Activated CD8-positive, alpha-beta memory T cell treated with anti-CD3 and anti-CD28 coated beads, Interleukin-2, amount 50 U/mL, for 24 hours (primary cell): ENCODE data around the gene TPM1.

Experiments
- DNase-seq: peaks from one replicate; pipeline ENCODE4 v3.0.0-alpha.2; 2020; ENCODE audit errors: extremely low read depth

The TPM1 gene

GRCh38 chr15:63054985-63055384, 12.4 kb downstream of the TPM1 start:
- DNase-seq: no peak

- DNase-seq: no peak
Measured at GRCh38 chr15:63056829-63057228, 14.3 kb downstream of the TPM1 start.

GRCh38 chr15:63057468-63058345, 15.2 kb downstream of the TPM1 start:
- no peak for DNase-seq

- no peak for DNase-seq
Measured at GRCh38 chr15:63059075-63059474, 16.5 kb downstream of the TPM1 start.

DNA sequence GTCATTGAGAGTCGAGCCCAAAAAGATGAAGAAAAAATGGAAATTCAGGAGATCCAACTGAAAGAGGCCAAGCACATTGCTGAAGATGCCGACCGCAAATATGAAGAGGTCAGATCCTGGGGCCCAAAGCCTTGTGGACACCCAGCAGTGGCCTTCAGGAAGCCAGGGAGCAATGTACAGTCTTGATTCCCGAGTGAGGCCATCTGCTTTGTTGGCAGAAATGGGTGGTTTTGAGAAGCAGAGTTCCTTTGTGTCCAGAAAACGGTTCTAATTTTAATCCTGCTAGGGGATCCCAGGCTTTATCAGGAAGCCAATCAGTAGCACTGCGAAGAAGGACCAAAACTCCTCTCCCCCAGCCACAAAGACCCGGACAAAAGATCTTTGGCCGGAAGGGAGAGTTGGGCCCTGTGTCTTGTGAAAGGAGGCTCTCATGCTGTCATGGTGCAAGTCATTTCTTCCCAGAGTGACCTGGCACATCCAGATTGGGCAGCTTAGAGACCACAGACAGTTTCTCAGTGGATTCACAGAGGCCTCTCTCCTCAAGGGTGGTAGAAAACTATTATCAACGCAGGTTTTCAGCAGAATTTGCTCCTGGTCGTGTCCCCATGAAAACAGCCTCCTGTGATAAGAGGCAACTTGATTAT, 17.1 kb downstream of the TPM1 start:
- no peak for DNase-seq

DNA sequence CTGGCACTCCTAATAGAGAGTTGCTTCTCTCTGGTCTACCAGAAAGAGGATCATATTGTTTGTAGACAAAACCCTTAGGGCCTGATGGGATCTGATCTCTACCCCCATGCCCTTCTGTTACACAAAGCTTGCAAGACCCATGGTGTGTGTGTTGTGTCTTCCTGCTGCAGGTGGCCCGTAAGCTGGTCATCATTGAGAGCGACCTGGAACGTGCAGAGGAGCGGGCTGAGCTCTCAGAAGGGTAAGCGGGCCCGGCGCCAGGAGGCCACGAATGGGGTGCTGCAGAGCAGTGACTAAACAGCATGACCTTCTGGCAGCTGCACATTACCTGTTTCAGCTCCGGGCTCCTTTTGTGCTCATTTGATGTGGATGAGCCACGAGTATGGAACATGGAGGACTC, 18.2 kb downstream of the TPM1 start:
- no peak for DNase-seq

- DNase-seq: no peak
Measured at GRCh38 chr15:63061975-63062374, 19.4 kb downstream of the TPM1 start.

DNA sequence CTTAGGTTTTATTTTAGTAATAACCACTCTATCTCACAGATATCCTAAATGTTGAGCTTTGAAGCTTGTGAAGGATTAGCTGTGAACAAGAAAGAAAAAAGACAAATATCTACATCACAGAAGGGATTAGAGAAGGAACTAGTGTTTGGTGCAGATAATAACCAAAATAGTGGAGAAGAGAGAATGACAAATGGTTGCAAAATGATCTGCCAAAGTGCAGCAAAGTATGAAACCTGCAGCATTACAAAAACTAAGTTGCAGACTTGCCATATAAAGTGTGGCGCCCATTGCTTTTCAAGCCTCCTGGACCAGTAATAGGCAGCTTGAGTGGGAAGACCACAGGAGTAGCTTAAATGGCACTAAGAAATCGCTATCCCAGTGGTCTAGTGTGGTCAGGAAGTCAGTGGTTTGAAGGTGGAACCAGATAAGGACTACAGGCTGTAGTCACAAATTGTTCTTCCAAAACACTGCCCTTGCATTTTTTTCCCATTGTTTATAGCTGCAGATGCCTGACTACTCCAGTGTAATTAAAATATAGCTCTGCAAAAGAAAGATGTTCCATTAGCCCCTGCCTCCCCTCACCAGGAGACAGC, 20.7 kb downstream of the TPM1 start:
- no peak for DNase-seq

DNA sequence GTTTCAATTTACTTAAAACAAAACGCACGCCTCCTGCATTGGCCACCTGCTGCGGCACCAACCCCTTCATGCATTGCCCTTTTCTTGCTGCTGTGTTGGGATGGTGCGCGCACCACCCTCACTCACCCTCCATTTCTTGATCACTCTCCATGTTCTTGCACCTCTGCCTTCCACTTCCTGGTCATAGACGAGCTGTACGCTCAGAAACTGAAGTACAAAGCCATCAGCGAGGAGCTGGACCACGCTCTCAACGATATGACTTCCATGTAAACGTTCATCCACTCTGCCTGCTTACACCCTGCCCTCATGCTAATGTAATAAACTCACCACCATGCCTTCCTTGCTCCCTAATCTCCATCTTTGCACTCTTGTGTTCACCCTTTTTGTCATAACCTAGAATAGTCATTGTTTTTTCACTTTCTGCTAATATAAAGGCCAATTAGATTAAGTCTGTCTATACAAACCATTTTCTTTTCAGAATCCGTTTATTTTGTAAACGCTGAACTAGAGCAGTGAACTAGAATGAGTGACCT, 21.4 kb downstream of the TPM1 start:
- DNase-seq: no peak

DNA sequence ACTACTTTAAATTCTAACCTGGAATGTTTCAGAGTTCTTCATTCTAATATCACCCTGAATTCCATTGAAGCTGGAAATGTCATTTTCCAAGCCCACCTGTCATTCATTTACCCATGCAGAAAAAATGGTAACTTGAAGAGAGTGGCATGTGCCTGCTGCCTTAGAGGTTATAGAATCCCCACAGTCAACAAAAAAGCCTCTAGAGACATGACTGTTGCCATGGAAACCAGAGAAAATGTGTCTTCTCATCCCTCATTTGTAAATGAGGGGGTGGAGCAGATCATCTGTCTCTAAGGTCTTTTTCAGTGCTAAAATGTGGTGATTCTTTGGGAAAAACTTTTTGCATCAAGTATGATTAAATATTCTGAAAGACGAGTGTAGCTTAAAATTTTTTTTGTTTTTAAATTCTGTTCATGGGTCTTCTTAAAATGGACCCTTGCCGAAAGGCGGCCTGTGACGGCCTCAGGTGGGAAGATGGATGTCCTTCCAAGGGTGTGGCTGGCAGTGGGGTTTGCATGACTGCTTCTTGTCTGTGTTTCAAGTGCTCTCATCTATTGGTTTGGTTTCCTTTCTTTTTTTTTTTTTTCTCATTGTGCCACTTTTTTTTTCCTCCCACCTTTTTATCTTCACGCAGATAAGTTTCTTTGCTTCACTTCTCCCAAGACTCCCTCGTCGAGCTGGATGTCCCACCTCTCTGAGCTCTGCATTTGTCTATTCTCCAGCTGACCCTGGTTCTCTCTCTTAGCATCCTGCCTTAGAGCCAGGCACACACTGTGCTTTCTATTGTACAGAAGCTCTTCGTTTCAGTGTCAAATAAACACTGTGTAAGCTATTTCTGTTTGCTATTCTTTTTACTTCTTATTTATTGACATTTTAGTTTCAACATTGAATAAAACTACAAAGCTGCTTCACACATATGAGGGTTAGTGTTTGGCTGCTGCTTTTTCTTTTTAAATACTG, 23.0 kb downstream of the TPM1 start:
- no peak for DNase-seq

DNA sequence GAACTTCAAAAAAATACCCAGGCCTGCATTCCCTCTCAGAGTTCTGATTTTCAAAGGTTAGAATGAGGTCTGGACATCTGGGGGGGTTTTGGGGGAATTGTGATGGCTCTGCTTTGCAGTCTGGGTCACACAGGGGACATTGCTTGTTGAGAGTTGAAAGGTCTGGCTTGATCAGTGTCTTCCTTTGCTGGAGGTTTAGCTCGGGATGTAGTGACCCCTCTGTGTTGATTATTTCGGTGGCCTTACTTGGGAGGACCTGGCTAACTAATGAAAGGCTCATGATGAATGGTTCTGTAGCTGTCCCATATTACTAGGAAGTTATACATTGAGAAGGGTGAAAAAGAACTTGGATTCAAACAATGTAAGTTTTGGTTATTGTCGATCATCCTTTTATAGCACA, 23.7 kb downstream of the TPM1 start:
- DNase-seq: no peak

DNA sequence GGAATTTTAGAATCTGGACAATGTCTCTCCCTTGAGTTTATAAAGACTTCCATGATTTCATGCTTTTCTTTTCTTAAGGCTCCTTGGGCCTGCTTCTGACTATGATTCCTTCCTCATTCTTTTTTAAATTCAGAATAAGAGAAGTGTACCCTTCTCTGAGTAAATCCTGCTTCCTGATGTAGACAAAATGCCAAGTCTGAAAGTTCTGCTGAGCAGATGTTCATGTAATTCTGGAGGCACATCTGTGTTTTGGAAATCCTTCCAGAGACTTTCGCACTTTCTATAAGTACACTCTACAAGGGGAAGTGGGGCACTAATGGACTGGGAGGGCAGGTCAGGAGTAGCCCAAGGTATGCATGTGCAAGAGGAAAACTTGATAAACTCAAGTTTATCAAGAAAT, 24.8 kb downstream of the TPM1 start:
- no peak for DNase-seq

DNA sequence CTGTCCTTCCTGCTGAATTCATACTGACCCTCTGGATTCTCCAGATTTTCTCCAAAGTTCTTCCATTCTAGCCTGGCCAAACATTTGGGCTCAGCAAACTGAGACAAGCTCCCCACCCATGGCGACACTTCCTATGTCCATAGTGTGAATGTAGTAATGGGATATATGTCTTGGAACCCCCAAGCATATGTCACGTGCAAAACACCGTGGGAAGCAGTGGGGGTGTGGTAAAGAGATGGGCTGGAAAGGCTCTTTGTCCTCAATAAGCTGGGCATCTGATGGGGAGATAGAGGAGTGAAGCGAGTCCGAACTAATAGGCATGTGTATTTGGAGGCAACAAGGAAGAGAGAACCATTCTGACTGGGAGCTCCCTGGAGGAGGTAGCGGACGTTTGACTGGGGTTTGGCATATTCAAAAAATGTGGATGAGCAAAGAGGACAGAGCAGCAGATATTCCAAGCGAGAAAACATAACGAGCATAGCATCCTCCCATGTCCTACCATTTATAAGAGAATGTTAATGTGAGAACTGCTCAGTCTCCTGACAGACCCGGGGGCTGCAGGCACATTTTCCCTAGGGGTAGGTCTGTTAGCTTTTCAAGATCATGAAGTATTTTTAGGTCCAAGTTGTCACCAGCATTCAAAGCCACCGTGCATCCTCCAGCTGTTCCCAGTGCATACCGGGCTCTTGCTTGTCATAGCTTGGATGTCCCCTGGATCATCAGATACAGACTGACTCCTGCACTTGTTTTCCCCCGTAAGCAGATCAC, 25.6 kb downstream of the TPM1 start:
- no peak for DNase-seq

- no peak for DNase-seq
Measured at GRCh38 chr15:63069616-63070090, 27.1 kb downstream of the TPM1 start.

DNA sequence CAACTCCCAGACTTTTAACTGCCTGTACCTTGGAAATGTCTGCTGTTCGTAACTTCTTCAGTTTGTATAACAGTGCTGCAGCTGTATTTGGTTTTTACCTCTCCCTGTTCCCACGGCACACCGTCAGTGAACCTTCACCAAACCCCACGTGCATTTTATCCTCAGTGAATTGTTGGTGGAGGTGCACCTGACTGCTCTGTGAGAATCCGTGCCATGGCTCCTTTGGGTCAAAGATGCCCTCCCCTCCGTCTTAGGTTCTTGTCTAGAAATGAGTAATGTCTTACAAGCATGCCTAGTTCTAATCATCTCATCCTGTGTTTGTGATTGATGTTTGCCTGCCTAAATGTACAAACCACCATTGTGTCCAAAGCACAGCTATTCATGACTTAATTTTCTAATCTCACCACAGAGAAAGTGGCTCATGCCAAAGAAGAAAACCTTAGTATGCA, 28.2 kb downstream of the TPM1 start:
- no peak for DNase-seq

GRCh38 chr15:63071288-63071909, 28.9 kb downstream of the TPM1 start:
- DNase-seq: no peak

DNA sequence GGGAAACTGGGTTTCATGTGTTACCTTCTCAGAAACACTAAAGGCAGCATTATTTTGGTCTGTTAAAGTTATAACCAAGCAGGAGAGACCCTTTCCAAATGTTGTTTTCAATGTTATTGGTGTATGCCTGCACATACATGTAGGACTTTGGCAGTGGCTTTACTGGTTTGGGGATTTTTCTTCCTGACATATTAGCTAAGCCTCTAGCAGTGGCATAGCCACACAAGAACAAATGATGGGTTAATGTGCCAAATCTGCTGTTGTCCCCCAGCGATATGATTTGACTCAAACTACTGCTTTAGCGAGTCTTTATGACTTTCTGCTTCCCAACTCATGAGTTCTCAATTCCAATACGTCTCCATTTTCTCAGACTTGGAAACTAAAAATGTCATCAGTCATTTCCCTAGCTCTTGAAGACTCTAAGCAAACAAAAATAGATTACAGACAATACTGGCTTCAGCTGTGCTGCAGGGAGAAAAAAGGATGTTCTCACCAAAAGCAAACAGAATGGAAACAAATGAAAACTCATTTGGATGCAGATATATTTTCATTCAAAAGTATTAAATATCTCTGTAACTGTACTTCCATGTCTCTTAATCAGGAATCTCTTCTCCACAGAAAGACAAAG, 29.6 kb downstream of the TPM1 start:
- DNase-seq: no peak

DNA sequence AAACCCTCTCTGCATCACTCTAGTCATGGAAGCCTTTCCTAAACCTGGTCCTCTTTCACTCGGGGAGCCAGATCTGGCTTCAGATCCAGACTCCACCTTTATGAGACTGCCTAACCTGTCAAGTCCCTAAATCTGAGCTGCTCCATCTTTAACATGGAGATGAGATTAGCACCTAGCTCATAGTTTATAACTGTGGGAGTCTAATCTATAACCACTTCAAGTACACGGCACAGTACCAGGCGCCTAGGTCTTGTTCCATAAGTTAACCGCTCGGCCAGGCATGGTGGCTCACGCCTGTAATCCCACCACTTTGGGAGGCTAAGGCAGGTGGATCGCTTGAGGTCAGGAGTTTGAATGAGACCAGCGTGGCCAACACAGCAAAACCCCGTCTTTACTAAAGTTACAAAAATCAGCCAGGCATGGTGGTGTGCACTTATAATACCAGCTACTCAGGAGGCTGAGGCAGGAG, 30.3 kb downstream of the TPM1 start:
- DNase-seq: no peak

DNA sequence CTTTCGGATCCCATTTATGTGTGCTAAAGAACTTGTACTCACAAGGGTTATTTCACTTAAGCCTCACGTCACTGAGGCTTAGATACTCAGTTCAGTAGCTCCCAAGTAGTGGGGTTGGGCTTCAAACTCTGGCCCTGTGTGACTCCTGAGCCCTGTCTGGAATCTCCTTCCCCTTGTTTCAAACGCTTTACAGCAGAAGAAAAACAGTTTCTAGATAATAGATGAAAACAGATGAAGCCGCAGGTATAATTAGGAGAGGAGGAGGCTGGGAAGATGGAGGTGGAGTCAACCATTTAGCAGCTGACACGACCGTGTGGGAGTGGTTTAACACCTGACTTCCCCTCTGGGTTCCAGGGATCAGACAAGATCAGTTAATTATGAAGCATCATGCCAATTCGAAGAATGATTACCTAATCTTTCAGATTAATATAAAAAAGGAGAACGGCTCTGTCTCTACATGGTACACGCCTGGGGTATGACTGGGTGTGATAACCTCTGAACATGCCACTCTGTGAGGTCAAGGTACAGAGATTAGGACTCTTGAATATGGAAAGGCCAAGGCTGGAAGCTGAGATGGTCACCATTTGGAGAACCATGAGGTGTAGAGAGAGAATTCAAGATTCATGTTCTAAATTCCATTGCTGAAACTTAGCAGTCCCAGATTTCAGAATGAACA, 31.1 kb downstream of the TPM1 start:
- no peak for DNase-seq
